ENCODE results near the gene NR1D2.

NR1D2 gene

DNA sequence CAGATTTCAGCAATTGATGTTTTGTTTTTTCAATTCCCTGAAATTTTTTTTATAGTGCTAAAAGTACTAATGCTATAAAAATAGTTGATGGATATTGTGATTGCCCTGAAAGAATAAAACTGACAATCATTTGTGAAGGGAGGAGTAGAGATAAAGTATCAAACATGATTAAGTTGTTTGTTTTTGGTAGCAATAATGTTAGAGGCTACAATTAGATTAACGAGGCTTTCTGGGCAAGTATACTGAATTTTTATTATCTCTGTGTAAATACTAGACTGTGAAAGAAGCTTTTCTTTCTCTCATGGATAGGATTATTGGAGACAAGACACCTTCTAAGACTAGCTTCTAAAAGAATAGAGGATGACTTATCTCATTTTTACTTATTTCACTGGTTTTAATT, 15.6 kb downstream of the NR1D2 start:
- DNase-seq = no peak
- intact Hi-C loops (cut with DNase I) = no loop called here

DNA sequence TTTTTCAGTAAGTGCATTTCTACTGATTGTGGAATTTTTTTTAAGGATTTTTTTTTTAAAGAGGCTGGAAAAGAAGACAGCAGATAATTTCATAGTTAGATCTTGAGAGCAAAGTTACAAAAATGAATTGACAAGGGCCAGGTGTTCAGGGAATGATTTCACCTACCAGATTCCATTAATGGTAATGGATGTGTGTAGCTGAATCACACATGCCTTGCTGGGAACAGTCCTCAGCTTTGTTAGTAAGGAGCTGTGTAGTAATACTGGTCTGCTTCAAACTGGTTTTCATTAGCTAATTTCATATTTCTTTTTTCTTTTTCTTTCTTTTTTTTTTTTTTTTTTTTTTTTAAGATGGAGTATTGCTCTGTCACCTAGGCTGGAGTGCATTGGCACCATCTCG, 16.0 kb downstream of the NR1D2 start:
- DNase-seq = no peak
- intact Hi-C loops (cut with DNase I) = no loop called here

DNA sequence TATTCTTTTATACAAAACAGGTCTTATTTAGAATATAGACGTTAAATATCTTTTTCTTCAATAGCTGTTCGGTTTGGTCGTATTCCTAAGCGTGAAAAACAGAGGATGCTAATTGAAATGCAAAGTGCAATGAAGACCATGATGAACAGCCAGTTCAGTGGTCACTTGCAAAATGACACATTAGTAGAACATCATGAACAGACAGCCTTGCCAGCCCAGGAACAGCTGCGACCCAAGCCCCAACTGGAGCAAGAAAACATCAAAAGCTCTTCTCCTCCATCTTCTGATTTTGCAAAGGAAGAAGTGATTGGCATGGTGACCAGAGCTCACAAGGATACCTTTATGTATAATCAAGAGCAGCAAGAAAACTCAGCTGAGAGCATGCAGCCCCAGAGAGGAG, 16.8 kb downstream of the NR1D2 start:
- DNase-seq = no peak
- intact Hi-C loops (cut with DNase I) = no loop called here

GRCh38 chr3:23964537-23965235, 19.6 kb downstream of the NR1D2 start:
- intact Hi-C loops (cut with DNase I) = no loop called here
- DNase-seq = no peak

GRCh38 chr3:23966328-23966727, 21.2 kb downstream of the NR1D2 start:
- no peak for DNase-seq
- intact Hi-C loops (cut with DNase I) = no loop called here

DNA sequence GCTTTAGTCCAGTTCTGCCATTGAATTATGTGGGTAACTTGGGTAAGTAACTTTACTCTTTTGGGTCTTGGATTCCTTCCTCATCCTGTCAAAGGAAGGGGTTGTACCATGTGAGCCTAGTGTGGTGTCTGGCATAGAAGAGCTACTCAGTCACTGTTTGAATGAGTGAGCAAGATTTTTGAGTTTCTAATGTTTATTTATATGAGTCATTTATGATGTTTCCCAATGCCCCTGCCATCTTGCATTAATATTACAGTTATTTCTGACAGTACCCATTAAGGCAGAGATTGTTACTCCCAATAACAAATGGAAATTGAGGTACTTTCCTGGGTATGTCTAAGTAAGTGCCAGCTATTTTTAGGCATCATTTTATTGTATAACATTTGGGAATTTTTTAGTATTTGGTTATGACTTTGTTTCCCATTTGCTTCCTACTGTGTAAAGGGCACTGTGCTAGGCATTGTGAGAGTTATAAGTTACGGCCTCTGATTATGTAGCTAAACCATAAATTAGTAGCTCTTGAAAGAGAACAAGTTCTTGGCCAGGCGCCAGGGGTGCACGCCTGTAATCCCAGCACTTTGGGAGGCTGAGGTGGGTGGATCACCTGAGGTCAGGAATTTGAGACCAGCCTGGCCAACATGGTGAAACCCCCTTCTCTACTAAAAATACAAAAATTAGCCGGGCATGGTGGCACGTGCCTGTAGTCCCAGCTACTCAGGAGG, 23.5 kb downstream of the NR1D2 start:
- intact Hi-C loops (cut with DNase I) = no loop called here
- no peak for DNase-seq

DNA sequence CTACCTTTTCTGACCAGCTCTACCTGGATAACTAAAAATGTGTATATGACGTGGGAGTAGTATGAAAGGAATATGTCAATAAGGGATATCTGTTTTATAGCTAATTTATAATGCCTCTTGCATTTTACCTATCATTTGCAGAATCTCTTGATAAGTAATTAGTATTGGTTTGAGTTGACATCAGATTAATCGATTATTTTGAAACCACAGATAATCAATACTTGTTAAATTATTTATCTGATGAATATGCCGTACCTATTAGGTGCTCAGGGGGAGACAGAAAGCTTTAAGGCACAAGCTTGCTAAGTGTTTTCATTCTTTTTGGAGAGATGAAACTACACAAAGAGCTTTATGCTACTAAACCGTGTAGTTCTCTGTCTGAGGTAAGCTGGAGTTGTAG, 24.3 kb downstream of the NR1D2 start:
- intact Hi-C loops (cut with DNase I) = no loop called here
- DNase-seq = no peak

DNA sequence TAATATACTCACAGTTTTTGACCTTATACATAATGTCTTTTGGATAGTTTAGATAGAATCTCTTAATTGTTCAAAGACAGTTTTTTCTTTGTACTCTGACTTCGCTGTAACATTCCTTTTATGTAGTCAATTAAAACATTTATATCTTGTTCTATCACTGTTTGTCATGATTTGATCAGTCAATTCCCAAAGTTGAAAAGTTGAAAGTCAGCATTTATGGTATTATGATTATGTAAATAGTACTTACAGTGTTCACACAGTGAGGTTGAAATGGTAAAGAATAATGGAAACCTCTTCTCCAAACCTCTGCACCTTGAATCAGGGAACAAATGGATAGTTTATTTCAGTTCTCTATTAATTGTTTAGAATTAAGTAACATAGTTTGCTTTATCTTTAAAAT, 26.6 kb downstream of the NR1D2 start:
- DNase-seq = no peak
- intact Hi-C loops (cut with DNase I) = no loop called here

DNA sequence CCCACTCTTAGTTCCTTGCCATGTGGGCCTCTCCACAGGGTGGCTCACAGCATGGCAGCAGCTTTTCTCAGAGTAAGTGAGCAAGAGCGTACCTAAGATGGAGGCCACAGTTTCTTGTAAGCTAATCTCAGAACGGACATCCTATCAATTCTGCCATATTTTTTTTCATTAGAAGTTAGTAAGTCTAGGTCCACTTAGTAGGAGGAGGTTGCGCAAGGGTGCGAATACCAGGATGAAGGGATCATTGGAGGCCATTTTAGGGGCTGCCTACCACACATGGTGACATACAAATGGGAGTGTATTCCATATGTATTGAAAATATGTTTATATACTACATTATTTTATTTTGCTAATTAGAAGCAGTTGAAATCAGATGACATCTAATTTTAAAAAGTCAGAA, 31.5 kb downstream of the NR1D2 start:
- DNase-seq = no peak
- intact Hi-C loops (cut with DNase I) = no loop called here

DNA sequence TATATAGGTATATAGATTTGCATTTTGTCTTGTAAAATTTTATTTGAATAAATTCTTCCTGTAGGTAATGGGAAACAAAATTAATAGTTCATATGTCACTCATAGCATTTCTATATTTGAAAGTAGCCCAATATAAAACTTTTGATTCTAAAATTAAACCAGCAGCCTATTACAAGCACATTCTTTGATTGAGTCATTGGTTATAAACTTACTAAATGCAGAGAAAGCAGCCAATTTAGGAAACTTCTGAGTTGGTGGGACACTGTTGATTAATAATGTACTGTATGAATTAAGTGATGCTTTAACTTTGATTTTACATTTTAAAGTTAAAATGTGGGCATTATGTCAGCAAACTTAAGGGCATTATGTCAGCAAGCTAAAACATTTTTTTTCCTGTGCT, 34.5 kb downstream of the NR1D2 start:
- intact Hi-C loops (cut with DNase I) = no loop called here
- DNase-seq = no peak

DNA sequence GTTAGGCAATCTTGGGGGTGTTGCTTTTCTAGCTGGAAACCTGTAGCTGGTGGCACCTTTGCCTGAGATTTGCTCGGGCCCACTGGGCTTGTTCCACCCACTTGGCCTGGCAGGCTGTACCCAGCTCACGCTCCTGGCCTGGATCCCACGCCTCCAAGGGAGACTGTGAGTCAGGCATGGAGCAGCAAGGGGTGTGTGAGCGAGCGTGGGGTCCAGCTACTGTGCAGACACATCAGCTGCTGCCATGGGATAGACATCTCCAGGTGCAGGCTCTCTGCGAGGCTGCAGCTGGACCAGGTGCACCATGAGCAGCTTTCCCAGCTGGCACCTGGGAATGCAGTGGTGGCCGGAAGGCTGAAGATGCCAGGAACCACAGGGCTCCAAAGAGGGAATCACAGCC, 36.0 kb downstream of the NR1D2 start:
- intact Hi-C loops (cut with DNase I) = no loop called here
- peak in 3 of 10 donors; percentile 29 to 90 (median 74) for DNase-seq

DNA sequence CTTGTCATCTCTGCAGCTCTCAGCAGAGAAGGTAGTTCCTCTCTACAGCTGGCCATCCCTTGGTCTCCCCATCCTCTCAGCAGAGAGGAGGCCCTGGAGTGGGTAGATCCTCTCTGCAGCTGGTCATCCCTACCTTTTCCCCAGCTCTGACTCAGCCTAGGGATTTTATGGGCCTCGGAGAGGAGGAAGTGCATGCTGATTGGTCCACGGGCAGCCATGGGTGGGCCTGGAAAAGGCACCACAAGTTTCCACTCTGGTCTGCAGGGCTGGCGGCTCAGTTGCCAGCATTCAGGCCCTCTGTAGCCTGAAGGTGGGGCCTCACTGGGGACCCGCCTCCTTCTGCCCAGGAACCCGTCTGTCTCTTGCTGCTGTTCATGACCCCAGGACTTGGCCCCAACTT, 36.9 kb downstream of the NR1D2 start:
- intact Hi-C loops (cut with DNase I) = no loop called here
- DNase-seq = peak in 1 of 10 donors; percentile 77

DNA sequence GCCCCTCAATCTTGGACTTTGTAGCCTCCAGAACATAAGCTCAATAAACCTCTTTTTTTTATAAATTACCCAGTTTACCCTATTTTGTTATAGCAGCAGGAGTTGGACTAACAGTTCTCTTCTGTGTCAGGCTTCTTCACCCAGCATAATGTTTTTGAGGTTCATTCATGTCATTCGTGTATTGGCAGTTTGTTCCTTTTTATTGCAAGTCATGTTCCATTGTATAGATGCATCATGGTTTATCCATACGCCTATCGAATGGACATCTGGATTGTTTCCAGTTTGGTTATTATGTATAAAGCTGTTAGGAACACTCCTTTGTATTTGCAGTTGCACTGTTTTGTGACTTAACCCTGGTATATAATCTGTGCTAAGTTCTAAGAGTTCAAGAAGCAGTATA, 39.8 kb downstream of the NR1D2 start:
- DNase-seq = no peak
- intact Hi-C loops (cut with DNase I) = no loop called here

GRCh38 chr3:23985747-23986544, 40.9 kb downstream of the NR1D2 start:
- no peak for DNase-seq
- intact Hi-C loops (cut with DNase I) = no loop called here

DNA sequence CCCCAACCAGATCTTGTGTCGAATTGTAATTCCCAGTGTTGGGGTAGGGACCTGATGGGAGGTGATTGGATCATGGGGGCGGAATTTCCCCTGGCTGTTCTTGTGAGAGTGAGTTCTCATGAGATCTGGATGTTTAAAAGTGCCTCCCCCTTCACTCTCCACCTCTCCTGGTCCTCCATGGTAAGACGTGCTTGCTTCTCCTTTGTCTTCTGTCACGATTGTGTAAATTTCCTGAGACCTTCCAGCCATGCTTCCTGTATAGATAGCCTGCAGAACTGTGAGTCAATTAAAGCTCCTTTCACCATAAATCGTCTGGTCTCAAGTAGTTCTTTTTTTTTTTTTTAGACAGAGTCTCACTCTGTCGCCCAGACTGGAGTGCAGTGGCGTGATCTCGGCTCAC, 42.3 kb downstream of the NR1D2 start:
- intact Hi-C loops (cut with DNase I) = no loop called here
- no peak for DNase-seq

DNA sequence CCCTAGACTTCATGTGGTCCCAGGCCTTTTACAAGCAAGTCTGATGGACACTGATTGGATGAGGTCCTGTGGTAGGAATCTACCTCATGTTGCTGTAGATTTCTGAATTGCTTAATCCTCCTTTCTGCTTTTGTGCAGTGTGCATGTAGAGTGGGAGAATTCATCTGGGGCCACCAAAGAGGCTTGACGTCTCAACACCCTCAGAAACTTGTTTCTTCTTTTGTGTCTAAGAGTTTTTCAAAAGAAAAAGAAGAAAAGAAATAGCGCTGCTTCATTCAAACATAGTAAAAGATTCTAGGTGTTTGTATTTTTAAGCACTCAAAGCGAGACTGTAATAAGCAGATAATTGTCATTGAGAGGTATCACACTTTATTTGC, 46.2 kb downstream of the NR1D2 start:
- intact Hi-C loops (cut with DNase I) = loop anchor here (2.0 kb wide), 1 partner anchor 44 kb away; no protein-coding TSS in a partner anchor
- DNase-seq = no peak

DNA sequence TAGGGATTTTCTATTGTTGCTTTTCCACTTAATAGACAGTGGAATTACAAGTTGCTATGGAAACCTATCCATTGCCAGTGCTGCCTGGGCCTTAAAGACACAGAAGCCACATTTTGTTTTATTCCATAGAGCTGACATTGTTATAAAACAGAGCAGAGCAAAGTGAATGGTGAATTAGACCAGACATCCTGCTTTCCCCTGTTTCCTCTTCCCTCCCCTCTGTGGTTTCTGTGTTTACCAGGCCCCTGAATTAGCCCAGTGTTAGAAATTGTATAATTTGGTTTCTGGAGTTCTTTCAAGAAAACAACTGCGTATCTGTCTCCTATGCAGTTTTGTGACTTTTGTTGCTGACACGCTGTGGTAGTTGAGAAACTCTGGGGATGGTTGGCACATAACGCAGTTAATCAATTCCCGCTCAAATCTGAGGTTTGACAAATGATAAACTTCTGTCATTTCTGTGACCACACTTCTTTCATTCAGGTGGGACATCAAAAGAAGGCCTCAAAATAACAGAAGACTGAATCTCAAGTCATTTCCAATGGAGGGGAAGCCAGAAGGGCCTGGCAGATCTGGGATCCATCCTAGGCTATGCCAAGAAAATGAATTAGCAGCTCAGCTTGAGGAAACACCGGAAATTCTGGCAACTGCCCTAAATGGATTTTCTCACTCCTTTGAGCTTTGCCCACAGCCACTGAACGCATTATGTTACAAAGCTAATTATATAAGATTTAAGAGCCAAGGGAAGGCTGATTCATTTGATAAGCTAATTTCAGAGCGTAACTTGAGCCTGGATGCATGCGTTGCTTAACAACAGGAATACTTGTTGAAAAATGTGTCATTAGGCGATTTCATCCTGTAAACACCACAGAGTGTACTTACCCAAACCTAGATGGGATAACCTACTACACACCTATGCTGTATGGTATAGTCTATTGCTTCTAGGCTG, 46.9 kb downstream of the NR1D2 start:
- intact Hi-C loops (cut with DNase I) = loop anchor here (2.0 kb wide), 2 partner anchors 45 to 73 kb away; no protein-coding TSS in a partner anchor
- DNase-seq = peak in 2 of 10 donors; percentile 31 to 61

GRCh38 chr3:23993556-23994243, 48.6 kb downstream of the NR1D2 start:
- DNase-seq = no peak
- intact Hi-C loops (cut with DNase I) = loop anchor here (2.0 kb wide), 1 partner anchor 75 kb away; no protein-coding TSS in a partner anchor

DNA sequence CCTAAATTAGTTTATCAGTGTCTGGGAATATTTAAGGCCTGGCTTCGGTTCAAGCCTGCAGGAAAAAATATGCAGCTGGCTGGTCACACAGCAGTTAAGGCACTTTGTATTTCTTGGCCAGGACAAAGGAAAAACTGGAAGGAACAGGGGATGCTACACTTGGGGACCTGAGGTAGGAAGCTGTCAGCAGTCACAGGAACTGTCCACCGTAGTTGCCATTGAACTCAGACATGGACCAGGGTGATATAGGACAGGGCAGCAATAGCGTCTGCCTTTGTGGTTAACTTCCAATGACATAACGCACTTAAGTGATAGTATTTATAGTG, 49.1 kb downstream of the NR1D2 start:
- intact Hi-C loops (cut with DNase I) = no loop called here
- DNase-seq = no peak

DNA sequence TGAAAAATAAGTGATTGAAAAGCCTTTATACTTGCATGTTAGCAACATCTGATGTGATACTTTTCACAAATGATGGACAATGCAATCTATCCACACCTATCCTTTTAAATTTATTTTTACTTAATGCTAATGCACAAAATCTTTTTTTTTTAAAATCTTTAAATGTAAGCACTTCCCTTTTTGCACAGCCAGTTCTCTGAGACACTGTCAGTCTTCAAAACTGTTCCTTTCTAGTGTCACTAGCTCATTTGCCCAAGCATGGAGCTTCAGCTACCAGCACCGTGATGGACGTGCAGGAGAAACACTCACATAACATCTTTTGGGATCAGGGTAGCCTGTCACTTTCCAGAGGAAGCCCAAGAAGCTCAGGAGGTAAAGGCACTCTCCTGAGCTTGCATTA, 50.1 kb downstream of the NR1D2 start:
- intact Hi-C loops (cut with DNase I) = no loop called here
- no peak for DNase-seq
